IMR-90 (cell line): ENCODE measurements around the gene ISOC2. TPM values are rescaled to one million over a fixed set of nuclear protein-coding genes. Genes with fewer than 3 reads are reported as not detected.

ENCODE experiments used
- ATAC-seq: fragments of 200-7000 bp; cut with Tn5 transposase; 2 replicates; pipeline ENCODE4 v1.9.1; 2020; ENCODE audit warnings: low read depth, mild to moderate bottlenecking, moderate library complexity
- BruUV-seq: library from RNA; stranded (reverse); fragments of 400-500 nt; replicated peaks from 2 replicates; lab custom pipeline; 2021; lab: Mats Ljungman, UMichigan
- CTCF ChIA-PET: fragments of 300-600 bp; formaldehyde crosslinking; extraction: SDS; loops from one replicate; lab custom pipeline; 2021; ENCODE audit warnings: antibody characterized with exemption; lab: Yijun Ruan, JAX
- POLR2A ChIA-PET: fragments of 300-600 bp; sonication (Branson Sonifier 250); formaldehyde crosslinking; loops from one replicate; lab custom pipeline; 2022; ENCODE audit warnings: antibody characterized with exemption; ENCODE audit not compliant: unreplicated experiment; lab: Charles Lee
- DNase-seq: peaks from one replicate; pipeline ENCODE4 v3.0.0; 2013
- H2AFZ ChIP-seq: replicated peaks from 2 replicates; pipeline ENCODE3; 2013; ENCODE audit warnings: low read length, mild to moderate bottlenecking; ENCODE audit not compliant: poor library complexity
- H2AK5ac ChIP-seq: 2 replicates; pipeline ENCODE4 v1.6.1; 2013; ENCODE audit warnings: low read depth, low read length, inconsistent platforms
- H2AK9ac ChIP-seq: replicated peaks from 2 replicates; pipeline ENCODE3; 2013; ENCODE audit warnings: mild to moderate bottlenecking, low read depth, low read length, moderate library complexity; ENCODE audit not compliant: poor library complexity
- H2BK120ac ChIP-seq: 2 replicates; pipeline ENCODE4 v1.6.1; 2013; ENCODE audit warnings: low read depth, low read length, inconsistent platforms
- H2BK15ac ChIP-seq: 3 replicates; pipeline ENCODE4 v1.6.1; 2013; ENCODE audit warnings: low read depth, low read length, inconsistent platforms
- H2BK20ac ChIP-seq: 2 replicates; pipeline ENCODE4 v1.6.1; 2013; ENCODE audit warnings: low read depth, mild to moderate bottlenecking, inconsistent platforms, low read length, moderate library complexity
- H2BK5ac ChIP-seq: 2 replicates; pipeline ENCODE4 v1.6.1; 2013; ENCODE audit warnings: mild to moderate bottlenecking, low read depth, low read length, inconsistent platforms; ENCODE audit not compliant: poor library complexity, severe bottlenecking
- H3K14ac ChIP-seq: replicated peaks from 2 replicates; pipeline ENCODE4 v1.6.1; 2013; ENCODE audit warnings: low read depth, low read length, inconsistent platforms
- H3K18ac ChIP-seq: 2 replicates; pipeline ENCODE4 v1.6.1; 2013; ENCODE audit warnings: low read depth, low read length, control low read depth
- H3K23ac ChIP-seq: 2 replicates; pipeline ENCODE4 v1.6.1; 2013; ENCODE audit warnings: low read depth, low read length, inconsistent platforms
- H3K27ac ChIP-seq: 2 replicates; pipeline ENCODE4 v1.5.1; 2013; ENCODE audit warnings: mild to moderate bottlenecking, control low read depth, low read length; ENCODE audit not compliant: insufficient read depth
- H3K27me3 ChIP-seq: 2 replicates; pipeline ENCODE4 v1.6.1; 2013; ENCODE audit warnings: low read length; ENCODE audit not compliant: control insufficient read depth, insufficient read depth
- H3K36me3 ChIP-seq: 2 replicates; pipeline ENCODE4 v1.6.1; 2013; ENCODE audit warnings: low read length, mixed read lengths; ENCODE audit not compliant: control insufficient read depth, insufficient read depth
- H3K4ac ChIP-seq: 2 replicates; pipeline ENCODE4 v1.6.1; 2013; ENCODE audit warnings: low read depth, low read length, inconsistent platforms
- H3K4me1 ChIP-seq: 2 replicates; pipeline ENCODE4 v1.6.1; 2013; ENCODE audit warnings: low read length, mixed read lengths; ENCODE audit not compliant: control insufficient read depth, insufficient read depth
- H3K4me2 ChIP-seq: 2 replicates; pipeline ENCODE4 v1.6.1; 2013; ENCODE audit warnings: low read depth, mild to moderate bottlenecking, control low read depth, low read length, moderate library complexity
- H3K4me3 ChIP-seq: 2 replicates; pipeline ENCODE4 v1.5.1; 2013; ENCODE audit warnings: low read depth, mild to moderate bottlenecking, control low read depth, low read length, moderate library complexity; ENCODE audit not compliant: insufficient read depth
- H3K56ac ChIP-seq: 2 replicates; pipeline ENCODE4 v1.6.1; 2013; ENCODE audit warnings: low read length, inconsistent platforms; ENCODE audit not compliant: insufficient read depth; ENCODE audit errors: extremely low read depth
- H3K79me1 ChIP-seq, 2 experiments: 2 replicates each; pipeline ENCODE4 v1.6.1; 2013; ENCODE audit warnings: low read length in 2 of 2, inconsistent platforms in 1 of 2, low read depth in 1 of 2
- H3K9ac ChIP-seq: 2 replicates; pipeline ENCODE4 v1.6.1; 2013; ENCODE audit warnings: low read depth, low read length, control low read depth
- H3K9me1 ChIP-seq: 2 replicates; pipeline ENCODE4 v1.6.1; 2013; ENCODE audit warnings: low read length, inconsistent platforms; ENCODE audit not compliant: insufficient read depth
- H3K9me3 ChIP-seq: 2 replicates; pipeline ENCODE4 v1.6.1; 2013; ENCODE audit warnings: low read length; ENCODE audit not compliant: control insufficient read depth, insufficient read depth
- H4K20me1 ChIP-seq: 2 replicates; pipeline ENCODE4 v1.6.1; 2013; ENCODE audit warnings: low read length, inconsistent platforms; ENCODE audit not compliant: insufficient read depth
- H4K5ac ChIP-seq: 2 replicates; pipeline ENCODE4 v1.6.1; 2013; ENCODE audit warnings: mild to moderate bottlenecking, low read depth, low read length, control low read depth
- H4K8ac ChIP-seq, 2 experiments: 2 replicates each; pipeline ENCODE4 v1.6.1; 2013; ENCODE audit warnings: low read depth in 2 of 2, low read length in 2 of 2, control low read depth in 1 of 2, inconsistent platforms in 1 of 2
- H4K91ac ChIP-seq: 2 replicates; pipeline ENCODE4 v1.6.1; 2013; ENCODE audit warnings: low read depth, low read length, inconsistent platforms; ENCODE audit not compliant: insufficient read depth
- BHLHE40 ChIP-seq: fragments of 150-350 bp; IDR thresholded peaks from 2 replicates; pipeline ENCODE4 v1.6.1; 2016; ENCODE audit warnings: mild to moderate bottlenecking, low read depth, low read length
- CEBPB ChIP-seq: IDR thresholded peaks from 2 replicates; pipeline ENCODE4 v1.6.1; 2012; ENCODE audit warnings: low read depth, low read length, improper control_type of control experiment
- CHD1 ChIP-seq: IDR thresholded peaks from 2 replicates; pipeline ENCODE4 v1.6.1; 2012; ENCODE audit warnings: low read depth, low read length, improper control_type of control experiment
- ELK1 ChIP-seq: fragments of 150-350 bp; IDR thresholded peaks from 2 replicates; pipeline ENCODE4 v1.6.1; 2016; ENCODE audit warnings: low read depth, mild to moderate bottlenecking, low read length, moderate library complexity, borderline replicate concordance
- FOS ChIP-seq: fragments of 150-350 bp; IDR thresholded peaks from 2 replicates; pipeline ENCODE4 v1.6.1; 2016; ENCODE audit warnings: low read depth, low read length
- MAFK ChIP-seq: IDR thresholded peaks from 2 replicates; pipeline ENCODE4 v1.6.1; 2012; ENCODE audit warnings: low read depth, low read length, improper control_type of control experiment
- MAZ ChIP-seq: IDR thresholded peaks from 2 replicates; pipeline ENCODE4 v1.6.1; 2012; ENCODE audit warnings: low read depth, mild to moderate bottlenecking, low read length, improper control_type of control experiment, moderate library complexity, borderline replicate concordance
- MXI1 ChIP-seq: IDR thresholded peaks from 2 replicates; pipeline ENCODE4 v1.6.1; 2012; ENCODE audit warnings: low read depth, mild to moderate bottlenecking, low read length, moderate library complexity, borderline replicate concordance
- NFE2L2 ChIP-seq: fragments of 150-350 bp; IDR thresholded peaks from 2 replicates; pipeline ENCODE4 v1.6.1; 2016; ENCODE audit warnings: low read depth, mild to moderate bottlenecking, low read length
- POLR2A ChIP-seq: IDR thresholded peaks from 2 replicates; pipeline ENCODE4 v1.6.1; 2012; ENCODE audit warnings: mild to moderate bottlenecking, low read depth, low read length
- RCOR1 ChIP-seq: IDR thresholded peaks from 2 replicates; pipeline ENCODE4 v1.6.1; 2012; ENCODE audit warnings: mild to moderate bottlenecking, low read length, improper control_type of control experiment; ENCODE audit not compliant: insufficient replicate concordance
- RFX5 ChIP-seq: IDR thresholded peaks from 2 replicates; pipeline ENCODE4 v1.8.0; 2012; ENCODE audit warnings: low read depth, mild to moderate bottlenecking, low read length, moderate library complexity
- SMC3 ChIP-seq: fragments of 150-350 bp; IDR thresholded peaks from 2 replicates; pipeline ENCODE4 v1.6.1; 2016; ENCODE audit warnings: low read depth, mild to moderate bottlenecking, antibody characterized with exemption, low read length, moderate library complexity
- WGBS, 2 experiments: methylation state at CpG; one replicate each; pipeline versions ENCODE4 v1.1.5 to v1.1.7; 2013; ENCODE audit warnings: missing lambda C conversion rate in 2 of 2; ENCODE audit not compliant: insufficient read length in 1 of 2; ENCODE audit errors: extremely low coverage in 2 of 2; 5-methylcytosine and 5-hydroxymethylcytosine counted together
- dilution Hi-C: fragments of 300-500 bp; cut with HindIII; formaldehyde crosslinking; loops from one replicate; pipeline ENCODE4 v1.14.3; 2018; ENCODE audit warnings: low sequenced_read_pairs; ENCODE audit not compliant: unreplicated experiment
- in situ Hi-C: fragments of 300-500 bp; cut with MboI; formaldehyde crosslinking; loops from 3 replicates; pipeline ENCODE4 v1.14.3; 2019; ENCODE audit warnings: low sequenced_read_pairs, inconsistent platforms, mixed read lengths
- intact Hi-C: fragments of 100-400 bp; cut with micrococcal nuclease; formaldehyde crosslinking; loops from 2 replicates; pipeline ENCODE4 v1.10.0; 2022
- polyA plus RNA-seq, 3 experiments: library from polyadenylated mRNA; depleted of rRNA; stranded (reverse); fragments of >200 nt; gene quantifications; 2 replicates each; pipeline ENCODE4 v1.2.3, GENCODE V29; 2012; ENCODE audit warnings: low replicate concordance in 1 of 3
- total RNA-seq: library from RNA; depleted of rRNA; stranded (reverse); fragments of >200 nt; gene quantifications from 2 replicates; pipeline ENCODE4 v1.2.3, GENCODE V29; 2012
- TF ChIP-seq, protein P1 (sequence below): conservative IDR thresholded peaks from 2 replicates; pipeline ENCODE4 v1.5.1; 2012; ENCODE audit warnings: mild to moderate bottlenecking, low read depth, low read length, improper control_type of control experiment
- TF ChIP-seq, protein P2 (sequence below): fragments of 150-350 bp; IDR thresholded peaks from 2 replicates; pipeline ENCODE4 v1.6.1; 2017; ENCODE audit warnings: mild to moderate bottlenecking, antibody characterized with exemption, low read length, low read depth

The ISOC2 gene
- total and polyA plus RNA-seq, 2 of the 4 experiments (the other 2 are of a cell fraction) = 56.1 to 82.1 TPM

- ChIA-PET CTCF (interaction anchor here (0.7 to 2.0 kb wide), 4 partner anchors 10 to 38 kb away, joined by 3 to 24 read pairs (median 6); no protein-coding TSS in a partner anchor), POLR2A (no interaction called here)
- no peak overlapping the region for H2AK5ac ChIP-seq
- no peak overlapping the region for H2BK15ac ChIP-seq
- ATAC-seq = no peak
- intact Hi-C loops = loop anchor here (1.0 to 5.0 kb wide), 3 partner anchors 38 to 364 kb away; partner anchors contain the start of gene UBE2S
- H3K23ac ChIP-seq = no peak overlapping the region
- H3K56ac ChIP-seq = no peak overlapping the region
- H4K20me1 ChIP-seq = no peaks in the 10 kb centered on the region
- H3K27me3 ChIP-seq = no peaks in the 10 kb centered on the region
- no peak overlapping the region for H3K4me3 ChIP-seq
- no peak overlapping the region for H3K9ac ChIP-seq
- no peak overlapping the region for H2BK20ac ChIP-seq
- H3K4ac ChIP-seq = no peak overlapping the region
- no peak overlapping the region for H2AFZ ChIP-seq
- H4K5ac ChIP-seq = no peak overlapping the region
- no peak overlapping the region for H3K27ac ChIP-seq
- H2BK120ac ChIP-seq = no peak overlapping the region
- no peak for DNase-seq
- no peaks in the 10 kb centered on the region for H3K9me3 ChIP-seq
- no peak overlapping the region for H3K4me2 ChIP-seq
- H2BK5ac ChIP-seq = no peak overlapping the region
- H3K36me3 ChIP-seq = peaks cover 6% of the 10 kb centered on the region; the same call in 1 of the 2 replicates
- H3K4me1 ChIP-seq = no peaks in the 10 kb centered on the region
- no peaks in the 10 kb centered on the region for H3K79me1 ChIP-seq
- no TSS peak for BruUV-seq
- in situ Hi-C loops = no loop called here
- no peak overlapping the region for H3K14ac ChIP-seq
- H4K8ac ChIP-seq = no peak overlapping the region
- dilution Hi-C loops = no loop called here
- no peak overlapping the region for H3K18ac ChIP-seq
- no peaks in the 10 kb centered on the region for H3K9me1 ChIP-seq
- H4K91ac ChIP-seq = no peak overlapping the region
- TF ChIP-seq MXI1 (no peak), MAZ (no peak), RFX5 (no peak), CHD1 (no peak), RCOR1 (no peak), FOS (no peak), SMC3 (no peak), BHLHE40 (no peak), MAFK (no peak), CEBPB (no peak), ELK1 (no peak), POLR2A (no peak), NFE2L2 (no peak)
- TF ChIP-seq, protein P1, sequence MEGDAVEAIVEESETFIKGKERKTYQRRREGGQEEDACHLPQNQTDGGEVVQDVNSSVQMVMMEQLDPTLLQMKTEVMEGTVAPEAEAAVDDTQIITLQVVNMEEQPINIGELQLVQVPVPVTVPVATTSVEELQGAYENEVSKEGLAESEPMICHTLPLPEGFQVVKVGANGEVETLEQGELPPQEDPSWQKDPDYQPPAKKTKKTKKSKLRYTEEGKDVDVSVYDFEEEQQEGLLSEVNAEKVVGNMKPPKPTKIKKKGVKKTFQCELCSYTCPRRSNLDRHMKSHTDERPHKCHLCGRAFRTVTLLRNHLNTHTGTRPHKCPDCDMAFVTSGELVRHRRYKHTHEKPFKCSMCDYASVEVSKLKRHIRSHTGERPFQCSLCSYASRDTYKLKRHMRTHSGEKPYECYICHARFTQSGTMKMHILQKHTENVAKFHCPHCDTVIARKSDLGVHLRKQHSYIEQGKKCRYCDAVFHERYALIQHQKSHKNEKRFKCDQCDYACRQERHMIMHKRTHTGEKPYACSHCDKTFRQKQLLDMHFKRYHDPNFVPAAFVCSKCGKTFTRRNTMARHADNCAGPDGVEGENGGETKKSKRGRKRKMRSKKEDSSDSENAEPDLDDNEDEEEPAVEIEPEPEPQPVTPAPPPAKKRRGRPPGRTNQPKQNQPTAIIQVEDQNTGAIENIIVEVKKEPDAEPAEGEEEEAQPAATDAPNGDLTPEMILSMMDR = no peak
- TF ChIP-seq, protein P2, sequence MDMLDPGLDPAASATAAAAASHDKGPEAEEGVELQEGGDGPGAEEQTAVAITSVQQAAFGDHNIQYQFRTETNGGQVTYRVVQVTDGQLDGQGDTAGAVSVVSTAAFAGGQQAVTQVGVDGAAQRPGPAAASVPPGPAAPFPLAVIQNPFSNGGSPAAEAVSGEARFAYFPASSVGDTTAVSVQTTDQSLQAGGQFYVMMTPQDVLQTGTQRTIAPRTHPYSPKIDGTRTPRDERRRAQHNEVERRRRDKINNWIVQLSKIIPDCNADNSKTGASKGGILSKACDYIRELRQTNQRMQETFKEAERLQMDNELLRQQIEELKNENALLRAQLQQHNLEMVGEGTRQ = no peak
- no peak overlapping the region for H2AK9ac ChIP-seq
- 72% methylated on average over 6 of the region's 11 CpGs; no CpG with 5 or more reads in 1 of the 2 experiments for WGBS, 2 experiments
These were observed 43.5 kb upstream of the ISOC2 start for GRCh38 chr19:55504981-55505380.
